ENCODE data around the gene NOX5.

Gene NOX5

GRCh38 chr15:69015591-69015990 lies 1.1 kb downstream of the NOX5 start:
- POLR2A ChIA-PET, result no interaction called here
- DNase-seq (ENCODE audit: extremely low spot score), result no peak
- CTCF ChIA-PET, result interaction anchor here (0.8 to 1.2 kb wide), 2 partner anchors 16 to 44 kb away, joined by 3 read pairs; no protein-coding TSS in a partner anchor
- TF ChIP-seq NFRKB (IDR thresholded peaks at IDR 0.05), result no peak
- TF ChIP-seq LEF1 (IDR thresholded peaks at IDR 0.05; ENCODE audit: borderline replicate concordance), result no peak

GRCh38 chr15:69016021-69016595 lies 1.6 kb downstream of the NOX5 start:
- no peak for DNase-seq (ENCODE audit: extremely low spot score)
- TF ChIP-seq FOXK2 (IDR thresholded peaks at IDR 0.05) (no peak), HDGF (IDR thresholded peaks at IDR 0.05; ENCODE audit: borderline replicate concordance) (no peak), ZNF384 (IDR thresholded peaks at IDR 0.05) (no peak), ELF4 (IDR thresholded peaks at IDR 0.05) (no peak), TARDBP (IDR thresholded peaks at IDR 0.05) (no peak), LEF1 (IDR thresholded peaks at IDR 0.05; ENCODE audit: borderline replicate concordance) (no peak), SUZ12 (IDR thresholded peaks at IDR 0.05) (no peak), BHLHE40 (IDR thresholded peaks at IDR 0.05; ENCODE audit: borderline replicate concordance) (no peak), PKNOX1 (IDR thresholded peaks at IDR 0.05) (no peak), ARNT (IDR thresholded peaks at IDR 0.05) (no peak), NFRKB (IDR thresholded peaks at IDR 0.05) (no peak), SP1 (IDR thresholded peaks at IDR 0.05) (no peak), FOXM1 (IDR thresholded peaks at IDR 0.05; ENCODE audit: borderline replicate concordance) (no peak)
- CTCF ChIA-PET, result interaction anchor here (0.8 kb wide), 1 partner anchor 43 kb away, joined by 3 read pairs; no protein-coding TSS in a partner anchor
- POLR2A ChIA-PET, result no interaction called here

- ChIA-PET POLR2A (interaction anchor here (0.8 kb wide), 1 partner anchor 16 kb away, joined by 3 read pairs; no protein-coding TSS in a partner anchor), CTCF (interaction anchor here (0.8 kb wide), 1 partner anchor 14 kb away, joined by 4 read pairs; no protein-coding TSS in a partner anchor)
- no peak for TF ChIP-seq FOXM1 (IDR thresholded peaks at IDR 0.05; ENCODE audit: borderline replicate concordance)
- no peak for TF ChIP-seq PKNOX1 (IDR thresholded peaks at IDR 0.05)
- TF ChIP-seq ZNF384 (IDR thresholded peaks at IDR 0.05), result no peak
- TF ChIP-seq LEF1 (IDR thresholded peaks at IDR 0.05; ENCODE audit: borderline replicate concordance), result no peak
- TF ChIP-seq TARDBP (IDR thresholded peaks at IDR 0.05), result no peak
- TF ChIP-seq SUZ12 (IDR thresholded peaks at IDR 0.05), result no peak
- TF ChIP-seq SP1 (IDR thresholded peaks at IDR 0.05), result no peak
- no peak for TF ChIP-seq ELF4 (IDR thresholded peaks at IDR 0.05)
- no peak for TF ChIP-seq CTBP1 (IDR thresholded peaks at IDR 0.05; ENCODE audit: borderline replicate concordance)
- no peak for TF ChIP-seq NFRKB (IDR thresholded peaks at IDR 0.05)
- TF ChIP-seq FOXK2 (IDR thresholded peaks at IDR 0.05), result no peak
- TF ChIP-seq BHLHE40 (IDR thresholded peaks at IDR 0.05; ENCODE audit: borderline replicate concordance), result no peak
- no peak for TF ChIP-seq HDGF (IDR thresholded peaks at IDR 0.05; ENCODE audit: borderline replicate concordance)
- TF ChIP-seq L3MBTL2 (conservative IDR thresholded peaks at IDR 0.05), result no peak
- no peak for TF ChIP-seq ARNT (IDR thresholded peaks at IDR 0.05)
- TF ChIP-seq FOXA1 (IDR thresholded peaks at IDR 0.05), result no peak
- no peak for DNase-seq (ENCODE audit: extremely low spot score)
These were observed 3.5 kb downstream of the NOX5 start for GRCh38 chr15:69017978-69018377.

- TF ChIP-seq ZNF384 (IDR thresholded peaks at IDR 0.05), result no peak
- DNase-seq (ENCODE audit: extremely low spot score), result no peak
- ChIA-PET CTCF (interaction anchor here (0.8 kb wide), 1 partner anchor 13 kb away, joined by 4 read pairs; no protein-coding TSS in a partner anchor), POLR2A (no interaction called here)
These were observed 4.5 kb downstream of the NOX5 start for GRCh38 chr15:69018951-69019350.

- CTCF ChIA-PET, result interaction anchor here (1.0 kb wide), 1 partner anchor 10 kb away, joined by 4 read pairs; no protein-coding TSS in a partner anchor
- POLR2A ChIA-PET, result interaction anchor here (0.8 to 1.6 kb wide), 2 partner anchors 10 to 20 kb away, joined by 3 read pairs; no protein-coding TSS in a partner anchor
- no peak for DNase-seq (ENCODE audit: extremely low spot score)
- TF ChIP-seq ELF4 (IDR thresholded peaks at IDR 0.05) (no peak), LEF1 (IDR thresholded peaks at IDR 0.05; ENCODE audit: borderline replicate concordance) (no peak), ZNF384 (IDR thresholded peaks at IDR 0.05) (no peak), NFRKB (IDR thresholded peaks at IDR 0.05) (no peak), FOXK2 (IDR thresholded peaks at IDR 0.05) (no peak), BHLHE40 (IDR thresholded peaks at IDR 0.05; ENCODE audit: borderline replicate concordance) (no peak), L3MBTL2 (conservative IDR thresholded peaks at IDR 0.05) (no peak), FOXM1 (IDR thresholded peaks at IDR 0.05; ENCODE audit: borderline replicate concordance) (no peak)
These were observed 7.4 kb downstream of the NOX5 start for GRCh38 chr15:69021895-69022294.

- ChIA-PET POLR2A (no interaction called here), CTCF (no interaction called here)
- TF ChIP-seq ARNT (IDR thresholded peaks at IDR 0.05) (no peak), FOXA1 (IDR thresholded peaks at IDR 0.05) (no peak), SP1 (IDR thresholded peaks at IDR 0.05) (no peak), ZNF384 (IDR thresholded peaks at IDR 0.05) (no peak), FOXM1 (IDR thresholded peaks at IDR 0.05; ENCODE audit: borderline replicate concordance) (no peak)
These were observed 10.8 kb downstream of the NOX5 start for GRCh38 chr15:69025320-69025719.

GRCh38 chr15:69026355-69026754 lies 11.9 kb downstream of the NOX5 start:
- ChIA-PET CTCF (no interaction called here), POLR2A (no interaction called here)
- DNase-seq (ENCODE audit: extremely low spot score), result no peak
- TF ChIP-seq BHLHE40 (IDR thresholded peaks at IDR 0.05; ENCODE audit: borderline replicate concordance), result no peak
- no peak for TF ChIP-seq PKNOX1 (IDR thresholded peaks at IDR 0.05)
- no peak for TF ChIP-seq FOXK2 (IDR thresholded peaks at IDR 0.05)

More at GRCh38 chr15:69025320-69025719, 10.8 kb downstream of the NOX5 start:
- DNase-seq (ENCODE audit: extremely low spot score), result no peak

All from HEK293T (cell line).